Measurements from ENCODE around the gene CHMP3. TPM values are rescaled to one million over a fixed set of nuclear protein-coding genes. Genes with fewer than 3 reads are reported as not detected.

Gene CHMP3
- total RNA-seq, 1 experiment from 2014 or later, result 129 TPM

- peaks cover 14% of the 10 kb centered on the region; the same call in 1 of the 2 replicates for H3K9me3 ChIP-seq (ENCODE audit: control insufficient read depth, insufficient read depth, low read depth, low read length)
- ATAC-seq (no peak), DNase-seq (ENCODE audit: low read depth, low spot score) (no peak)
- CTCF ChIA-PET, result no interaction called here
- TSS peak; percentile 13 for BruUV-seq (replicated peaks)
- H3K4me1 ChIP-seq (ENCODE audit: control insufficient read depth, insufficient read depth, low read length), result no peaks in the 10 kb centered on the region
- no peak for TF ChIP-seq CTCF (IDR thresholded peaks at IDR 0.05)
- TF ChIP-seq SIN3A (IDR thresholded peaks at IDR 0.05; ENCODE audit: borderline replicate concordance, insufficient read depth, low read depth, low read length), result no peak
- no peak for TF ChIP-seq POLR2AphosphoS5 (IDR thresholded peaks at IDR 0.05; ENCODE audit: low read depth, low read length)
- TF ChIP-seq, protein P1, sequence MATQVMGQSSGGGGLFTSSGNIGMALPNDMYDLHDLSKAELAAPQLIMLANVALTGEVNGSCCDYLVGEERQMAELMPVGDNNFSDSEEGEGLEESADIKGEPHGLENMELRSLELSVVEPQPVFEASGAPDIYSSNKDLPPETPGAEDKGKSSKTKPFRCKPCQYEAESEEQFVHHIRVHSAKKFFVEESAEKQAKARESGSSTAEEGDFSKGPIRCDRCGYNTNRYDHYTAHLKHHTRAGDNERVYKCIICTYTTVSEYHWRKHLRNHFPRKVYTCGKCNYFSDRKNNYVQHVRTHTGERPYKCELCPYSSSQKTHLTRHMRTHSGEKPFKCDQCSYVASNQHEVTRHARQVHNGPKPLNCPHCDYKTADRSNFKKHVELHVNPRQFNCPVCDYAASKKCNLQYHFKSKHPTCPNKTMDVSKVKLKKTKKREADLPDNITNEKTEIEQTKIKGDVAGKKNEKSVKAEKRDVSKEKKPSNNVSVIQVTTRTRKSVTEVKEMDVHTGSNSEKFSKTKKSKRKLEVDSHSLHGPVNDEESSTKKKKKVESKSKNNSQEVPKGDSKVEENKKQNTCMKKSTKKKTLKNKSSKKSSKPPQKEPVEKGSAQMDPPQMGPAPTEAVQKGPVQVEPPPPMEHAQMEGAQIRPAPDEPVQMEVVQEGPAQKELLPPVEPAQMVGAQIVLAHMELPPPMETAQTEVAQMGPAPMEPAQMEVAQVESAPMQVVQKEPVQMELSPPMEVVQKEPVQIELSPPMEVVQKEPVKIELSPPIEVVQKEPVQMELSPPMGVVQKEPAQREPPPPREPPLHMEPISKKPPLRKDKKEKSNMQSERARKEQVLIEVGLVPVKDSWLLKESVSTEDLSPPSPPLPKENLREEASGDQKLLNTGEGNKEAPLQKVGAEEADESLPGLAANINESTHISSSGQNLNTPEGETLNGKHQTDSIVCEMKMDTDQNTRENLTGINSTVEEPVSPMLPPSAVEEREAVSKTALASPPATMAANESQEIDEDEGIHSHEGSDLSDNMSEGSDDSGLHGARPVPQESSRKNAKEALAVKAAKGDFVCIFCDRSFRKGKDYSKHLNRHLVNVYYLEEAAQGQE (IDR thresholded peaks at IDR 0.05; ENCODE audit: insufficient read depth in 1 of 2, low read depth in 2 of 2, low read length in 1 of 2), result no peak
- no peak for TF ChIP-seq TCF7L2 (IDR thresholded peaks at IDR 0.05; ENCODE audit: low read depth, low read length)
- POLR2A ChIA-PET, result no interaction called here
- in situ Hi-C loops (cut with HindIII; ENCODE audit: low pct_unique_long_range_greater_than_20kb, low sequenced_read_pairs) (no loop called here), intact Hi-C loops (cut with micrococcal nuclease; ENCODE audit: unreplicated experiment) (no loop called here)
- H3K36me3 ChIP-seq (ENCODE audit: control insufficient read depth, insufficient read depth, low read length), result peaks cover 3% of the 10 kb centered on the region; the same call in 1 of the 2 replicates
- no peak overlapping the region for H3K4me3 ChIP-seq (ENCODE audit: low read depth in 2 of 2, low read length in 2 of 2)
- no peak overlapping the region for H3K27ac ChIP-seq (ENCODE audit: low read length)
- H3K27me3 ChIP-seq (ENCODE audit: control insufficient read depth, insufficient read depth, low read length), result no peaks in the 10 kb centered on the region
These were observed 19.4 kb downstream of the CHMP3 start for GRCh38 chr2:86543793-86544192.

GRCh38 chr2:86543335-86543734 is 19.9 kb downstream of the CHMP3 start:
- Histone ChIP-seq H3K9me3 (ENCODE audit: control insufficient read depth, insufficient read depth, low read depth, low read length) (peaks cover 14% of the 10 kb centered on the region; the same call in 1 of the 2 replicates), H3K27me3 (ENCODE audit: control insufficient read depth, insufficient read depth, low read length) (no peaks in the 10 kb centered on the region), H3K36me3 (ENCODE audit: control insufficient read depth, insufficient read depth, low read length) (peaks cover 3% of the 10 kb centered on the region; the same call in 1 of the 2 replicates), H3K4me3 (ENCODE audit: low read depth in 2 of 2, low read length in 2 of 2) (no peak overlapping the region), H3K4me1 (ENCODE audit: control insufficient read depth, insufficient read depth, low read length) (no peaks in the 10 kb centered on the region), H3K27ac (ENCODE audit: low read length) (no peak overlapping the region)
- in situ Hi-C loops (cut with HindIII; ENCODE audit: low pct_unique_long_range_greater_than_20kb, low sequenced_read_pairs) (no loop called here), intact Hi-C loops (cut with micrococcal nuclease; ENCODE audit: unreplicated experiment) (no loop called here)
- ChIA-PET CTCF (no interaction called here), POLR2A (no interaction called here)
- ATAC-seq (no peak), DNase-seq (ENCODE audit: low read depth, low spot score) (no peak)
- no TSS peak for BruUV-seq (replicated peaks)
- TF ChIP-seq POLR2AphosphoS5 (IDR thresholded peaks at IDR 0.05; ENCODE audit: low read depth, low read length) (no peak), CTCF (IDR thresholded peaks at IDR 0.05) (no peak), SIN3A (IDR thresholded peaks at IDR 0.05; ENCODE audit: borderline replicate concordance, insufficient read depth, low read depth, low read length) (no peak), TCF7L2 (IDR thresholded peaks at IDR 0.05; ENCODE audit: low read depth, low read length) (no peak)
- TF ChIP-seq, protein P1 (IDR thresholded peaks at IDR 0.05; ENCODE audit: insufficient read depth in 1 of 2, low read depth in 2 of 2, low read length in 1 of 2), result no peak

Data from Panc1 (cell line).